GM12892 (cell line): ENCODE measurements around the gene PPP1R9A.

Source experiments
- POLR2A ChIP-seq: IDR thresholded peaks from 2 replicates; pipeline ENCODE4 v1.6.1; 2011; ENCODE audit warnings: low read depth, low read length, control low read depth
- POLR2AphosphoS5 ChIP-seq: IDR thresholded peaks from 2 replicates; pipeline ENCODE4 v1.6.1; 2011; ENCODE audit warnings: low read depth, low read length, control low read depth
- TAF1 ChIP-seq: IDR thresholded peaks from 2 replicates; pipeline ENCODE4 v1.6.1; 2011; ENCODE audit warnings: low read depth, mild to moderate bottlenecking, control low read depth, low read length, borderline replicate concordance

DNA sequence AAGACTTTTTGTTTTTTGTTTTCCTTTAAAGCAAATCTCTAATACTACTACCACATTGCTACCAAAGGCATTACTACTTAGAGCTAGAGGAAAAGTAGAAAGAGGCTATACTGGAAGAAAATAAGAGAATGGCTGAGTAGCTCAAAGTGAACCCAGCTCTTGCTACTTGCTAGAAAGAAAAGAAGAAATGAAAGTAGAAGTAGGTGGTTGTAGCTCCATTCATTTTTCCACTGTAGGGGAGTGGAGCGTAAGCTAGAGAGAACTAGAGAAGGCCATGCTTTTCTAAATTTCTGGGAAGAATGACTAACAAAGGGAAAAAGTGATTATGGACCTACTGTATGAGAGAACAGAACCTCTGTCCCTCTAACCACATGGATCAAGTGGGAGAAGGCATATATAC is 232.5 kb downstream of the PPP1R9A start:
- TF ChIP-seq POLR2A = no peak
- TF ChIP-seq POLR2AphosphoS5 = no peak
- no peak for TF ChIP-seq TAF1
